ENCODE results near the gene ELMO3.

The ELMO3 gene

DNA sequence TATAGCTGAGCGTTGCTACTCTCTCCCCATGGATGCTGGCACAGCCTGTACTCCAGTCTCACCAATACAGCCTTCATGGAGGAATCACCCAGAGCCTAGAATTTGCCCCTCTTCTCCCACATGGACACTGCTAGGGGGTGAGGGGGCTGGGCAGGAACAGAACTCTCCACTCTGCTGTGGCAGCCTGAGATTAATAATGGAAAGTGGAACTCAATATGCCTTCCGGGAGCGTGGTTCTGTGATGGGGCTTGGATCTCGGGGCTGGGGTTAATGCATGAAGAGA lies 51.1 kb downstream of the ELMO3 start:
- H3K4me1 ChIP-seq (ENCODE audit: control insufficient read depth, insufficient read depth, low read length) = peaks cover 34% of the 10 kb centered on the region
- no peaks in the 10 kb centered on the region for H3K9me3 ChIP-seq (ENCODE audit: control insufficient read depth, low read length)
- H3K9ac ChIP-seq (ENCODE audit: low read length) = no peak overlapping the region
- no peaks in the 10 kb centered on the region for H3K36me3 ChIP-seq (ENCODE audit: control insufficient read depth, insufficient read depth, low read length, severe bottlenecking)
- no peak for DNase-seq (ENCODE audit: low read depth)
- H3K27me3 ChIP-seq (replicated peaks; ENCODE audit: control insufficient read depth, insufficient read depth, low read length) = no peaks in the 10 kb centered on the region
- peak overlapping the region; percentile 92 for H3K4me3 ChIP-seq (ENCODE audit: low read length)

DNA sequence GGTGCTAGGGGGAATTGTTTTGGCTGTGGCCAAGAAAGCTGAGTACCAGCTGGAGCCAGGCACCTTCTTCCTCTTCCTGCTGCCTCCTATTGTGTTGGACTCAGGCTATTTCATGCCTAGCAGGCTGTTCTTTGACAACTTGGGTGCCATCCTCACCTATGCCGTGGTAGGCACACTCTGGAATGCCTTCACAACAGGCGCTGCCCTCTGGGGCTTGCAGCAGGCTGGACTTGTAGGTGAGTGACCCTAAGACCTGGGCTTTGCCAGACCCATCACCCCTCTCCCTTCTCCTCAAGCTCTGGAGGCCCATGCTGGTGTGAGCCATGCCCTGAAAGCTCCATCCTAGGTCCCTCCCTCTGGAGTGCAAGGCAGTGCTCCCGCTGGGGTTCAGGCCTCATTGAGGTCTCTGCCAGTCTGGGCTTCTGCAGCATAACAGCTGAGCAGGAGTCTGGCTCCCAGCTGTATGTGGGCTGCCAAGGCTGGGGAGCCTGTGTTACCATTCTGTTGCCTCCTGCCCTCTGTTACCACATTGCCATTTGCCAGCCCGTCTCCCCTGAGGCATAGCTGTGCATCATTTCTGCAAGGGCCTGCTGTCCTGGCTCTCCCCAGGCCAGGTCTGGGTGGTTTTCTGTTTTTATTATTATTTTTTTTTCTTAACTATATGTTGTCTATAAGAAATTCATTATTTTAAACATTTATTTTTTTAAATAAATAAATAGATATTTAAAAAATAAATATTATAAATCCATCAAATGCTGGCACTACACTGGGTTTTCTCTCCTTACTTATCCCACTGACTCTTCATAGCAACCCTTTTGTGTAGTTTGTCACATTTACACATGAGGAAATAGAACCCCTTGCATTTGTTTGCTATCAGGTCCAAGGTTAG lies 53.9 kb downstream of the ELMO3 start:
- Histone ChIP-seq H3K36me3 (ENCODE audit: control insufficient read depth, insufficient read depth, low read length, severe bottlenecking) (no peaks in the 10 kb centered on the region), H3K4me1 (ENCODE audit: control insufficient read depth, insufficient read depth, low read length) (peaks cover 25% of the 10 kb centered on the region), H3K9ac (ENCODE audit: low read length) (no peak overlapping the region), H3K9me3 (ENCODE audit: control insufficient read depth, low read length) (no peaks in the 10 kb centered on the region), H3K27me3 (replicated peaks; ENCODE audit: control insufficient read depth, insufficient read depth, low read length) (no peaks in the 10 kb centered on the region), H3K4me3 (ENCODE audit: low read length) (no peak overlapping the region)
- no peak for DNase-seq (ENCODE audit: low read depth)

Measured in adipocyte (in vitro differentiated cells).